Upper lobe of left lung (tissue), 4 donors: ENCODE results near the gene TAF4.

Experiments
- EP300 ChIP-seq, 4 donors: sonication (generic); formaldehyde crosslinking; IDR thresholded peaks; one replicate each; pipeline ENCODE4 v1.5.1; 2017; ENCODE audit warnings: antibody characterized with exemption in 4 of 4, control low read depth in 2 of 4
- POLR2A ChIP-seq, 4 donors: fragments of 450-650 bp; IDR thresholded peaks; one replicate each; pipeline ENCODE4 v1.5.1; 2016 to 2017; ENCODE audit warnings: antibody characterized with exemption in 4 of 4, mild to moderate bottlenecking in 2 of 4
- POLR2AphosphoS5 ChIP-seq, 2 donors: sonication (generic); formaldehyde crosslinking; IDR thresholded peaks; one replicate each; pipeline ENCODE4 v1.5.1; 2017; ENCODE audit warnings: antibody characterized with exemption in 2 of 2
- TF ChIP-seq, protein P1 (sequence below), 6 experiments: fragments of 450-650 bp in 4 of 6; fragments of 200-600 bp in 2 of 6; sonication (generic) in 2 of 6; IDR thresholded peaks; one replicate each; pipeline ENCODE4 v1.5.1; 2016 to 2019; ENCODE audit warnings: antibody characterized with exemption in 6 of 6

DNA sequence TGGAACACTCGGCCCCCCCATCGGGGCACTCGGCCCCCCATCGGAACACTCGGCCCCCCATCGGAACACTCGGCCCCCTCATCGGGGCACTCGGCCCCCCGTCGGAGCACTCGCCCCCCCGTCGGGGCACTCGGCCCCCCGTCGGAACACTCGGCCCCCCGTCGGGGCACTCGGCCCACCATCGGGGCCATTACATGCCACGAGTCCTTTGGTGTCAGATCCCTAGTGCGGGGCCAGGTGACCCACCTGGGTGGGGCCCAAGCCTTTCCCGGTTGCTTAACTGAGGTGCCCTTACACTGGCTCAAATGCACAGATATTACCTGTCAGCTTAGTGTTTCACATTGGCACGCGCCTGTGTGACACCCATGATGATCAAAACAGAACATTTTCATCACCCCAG lies 95.9 kb downstream of the TAF4 start:
- TF ChIP-seq, protein P1, sequence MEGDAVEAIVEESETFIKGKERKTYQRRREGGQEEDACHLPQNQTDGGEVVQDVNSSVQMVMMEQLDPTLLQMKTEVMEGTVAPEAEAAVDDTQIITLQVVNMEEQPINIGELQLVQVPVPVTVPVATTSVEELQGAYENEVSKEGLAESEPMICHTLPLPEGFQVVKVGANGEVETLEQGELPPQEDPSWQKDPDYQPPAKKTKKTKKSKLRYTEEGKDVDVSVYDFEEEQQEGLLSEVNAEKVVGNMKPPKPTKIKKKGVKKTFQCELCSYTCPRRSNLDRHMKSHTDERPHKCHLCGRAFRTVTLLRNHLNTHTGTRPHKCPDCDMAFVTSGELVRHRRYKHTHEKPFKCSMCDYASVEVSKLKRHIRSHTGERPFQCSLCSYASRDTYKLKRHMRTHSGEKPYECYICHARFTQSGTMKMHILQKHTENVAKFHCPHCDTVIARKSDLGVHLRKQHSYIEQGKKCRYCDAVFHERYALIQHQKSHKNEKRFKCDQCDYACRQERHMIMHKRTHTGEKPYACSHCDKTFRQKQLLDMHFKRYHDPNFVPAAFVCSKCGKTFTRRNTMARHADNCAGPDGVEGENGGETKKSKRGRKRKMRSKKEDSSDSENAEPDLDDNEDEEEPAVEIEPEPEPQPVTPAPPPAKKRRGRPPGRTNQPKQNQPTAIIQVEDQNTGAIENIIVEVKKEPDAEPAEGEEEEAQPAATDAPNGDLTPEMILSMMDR (IDR thresholded peaks at IDR 0.05): no peak
- TF ChIP-seq POLR2AphosphoS5 (IDR thresholded peaks at IDR 0.05) (no peak), POLR2A (IDR thresholded peaks at IDR 0.05) (no peak), EP300 (IDR thresholded peaks at IDR 0.05) (no peak)
